HepG2 (cell line): ENCODE results near the gene RRP36. TPM values are rescaled to one million over a fixed set of nuclear protein-coding genes. Genes with fewer than 3 reads are reported as not detected.
A peak's percentile ranks its signal among the peaks of the same experiment; 100 is the strongest.

ENCODE experiments used
- CBX2 ChIP-seq, 2 experiments: fragments of 200-600 bp in 1 of 2; sonication (generic); formaldehyde crosslinking in 1 of 2; IDR thresholded peaks; 2 replicates each; pipeline versions ENCODE4 v1.7.0 to v1.8.1; 2018 to 2022; ENCODE audit warnings: low read depth in 2 of 2, low read length in 1 of 2, mild to moderate bottlenecking in 1 of 2, missing genetic modification reagents in 1 of 2
- CHD4 ChIP-seq: fragments of 200-600 bp; sonication (generic); IDR thresholded peaks from 2 replicates; pipeline ENCODE4 v1.7.0; 2017; ENCODE audit warnings: mild to moderate bottlenecking, low read length, borderline replicate concordance
- CREB1 ChIP-seq, 2 experiments: fragments of 450-650 bp in 1 of 2; IDR thresholded peaks; 2 replicates each; pipeline ENCODE4 v1.6.1; 2016 to 2017; ENCODE audit warnings: control low read depth in 1 of 2, mild to moderate bottlenecking in 1 of 2, missing compliant biosample characterization in 1 of 2, missing genetic modification characterization in 1 of 2
- MIER3 ChIP-seq: IDR thresholded peaks from 2 replicates; pipeline ENCODE4 v1.6.1; 2016; ENCODE audit warnings: missing compliant biosample characterization, borderline replicate concordance
- POGZ ChIP-seq: sonication (generic); formaldehyde crosslinking; IDR thresholded peaks from 2 replicates; pipeline ENCODE4 v1.4.0; 2020; ENCODE audit warnings: mild to moderate bottlenecking, missing genetic modification reagents
- PPARG ChIP-seq: conservative IDR thresholded peaks from 2 replicates; pipeline ENCODE4 v1.6.1; 2016; ENCODE audit warnings: missing biosample characterization, missing genetic modification reagents
- RAD51 ChIP-seq: fragments of 450-650 bp; IDR thresholded peaks from 2 replicates; pipeline ENCODE4 v1.6.1; 2016; ENCODE audit warnings: borderline replicate concordance
- SMYD3 ChIP-seq: sonication (generic); formaldehyde crosslinking; IDR thresholded peaks from 2 replicates; pipeline ENCODE4 v1.8.1; 2023; ENCODE audit warnings: mild to moderate bottlenecking, missing genetic modification reagents
- ZBTB7B ChIP-seq: sonication (generic); formaldehyde crosslinking; IDR thresholded peaks from 2 replicates; pipeline ENCODE4 v1.4.0; 2020; ENCODE audit warnings: missing genetic modification reagents
- ZFP1 ChIP-seq: IDR thresholded peaks from 2 replicates; pipeline ENCODE4 v1.6.1; 2016
- ZMYM2 ChIP-seq: sonication (generic); formaldehyde crosslinking; IDR thresholded peaks from 2 replicates; pipeline ENCODE4 v1.8.0; 2022; ENCODE audit warnings: mild to moderate bottlenecking, missing genetic modification reagents
- ZNF562 ChIP-seq: sonication (generic); formaldehyde crosslinking; IDR thresholded peaks from 2 replicates; pipeline ENCODE4 v1.8.0; 2022; ENCODE audit warnings: missing genetic modification reagents, borderline replicate concordance
- ZNF713 ChIP-seq: sonication (generic); formaldehyde crosslinking; IDR thresholded peaks from 2 replicates; pipeline ENCODE4 v1.4.0; 2020; ENCODE audit warnings: mild to moderate bottlenecking, missing genetic modification reagents
- polyA plus RNA-seq, 8 experiments: library from polyadenylated mRNA; depleted of rRNA in 3 of 8; stranded (reverse) in 7 of 8; unstranded in 1 of 8; fragments of >200 nt; fragmentation: Illumina TruSeq in 4 of 8; extraction: Trizol in 4 of 8; gene quantifications; 2 replicates each; pipeline versions ENCODE4 v1.2.1 to v1.2.3, GENCODE V29; 2011 to 2016; ENCODE audit warnings: low read depth in 4 of 8, missing spikeins in 1 of 8, mixed read lengths in 1 of 8; ENCODE audit not compliant: insufficient read depth in 1 of 8
- total RNA-seq, 5 experiments: library from RNA; depleted of rRNA; stranded (reverse); fragments of >200 nt; fragmentation: Illumina TruSeq; extraction: Trizol; gene quantifications; 2 replicates each; pipeline ENCODE4 v1.2.3, GENCODE V29; 2016; ENCODE audit warnings: low read depth in 1 of 5
- TF ChIP-seq, protein P1 (sequence below), 2 experiments: sonication (generic) in 1 of 2; formaldehyde crosslinking in 1 of 2; IDR thresholded peaks; 2 replicates each; pipeline versions ENCODE4 v1.4.0 to v1.6.1; 2016 to 2020; ENCODE audit warnings: borderline replicate concordance in 1 of 2, low read depth in 1 of 2, mild to moderate bottlenecking in 1 of 2, missing genetic modification reagents in 1 of 2
- TF ChIP-seq, protein P2 (sequence below), 2 experiments: sonication (generic) in 1 of 2; formaldehyde crosslinking in 1 of 2; IDR thresholded peaks; 2 replicates each; pipeline versions ENCODE4 v1.6.1 to v1.9.0; 2014 to 2022; ENCODE audit warnings: antibody characterized with exemption in 1 of 2, borderline replicate concordance in 1 of 2, inconsistent platforms in 1 of 2, low read depth in 1 of 2, missing genetic modification reagents in 1 of 2

Gene RRP36
- total and polyA plus RNA-seq, 2 of the 13 experiments (the other 11 are each of a cell fraction or from before 2014, with no cell fraction given), result 29.5 to 144 TPM

DNA sequence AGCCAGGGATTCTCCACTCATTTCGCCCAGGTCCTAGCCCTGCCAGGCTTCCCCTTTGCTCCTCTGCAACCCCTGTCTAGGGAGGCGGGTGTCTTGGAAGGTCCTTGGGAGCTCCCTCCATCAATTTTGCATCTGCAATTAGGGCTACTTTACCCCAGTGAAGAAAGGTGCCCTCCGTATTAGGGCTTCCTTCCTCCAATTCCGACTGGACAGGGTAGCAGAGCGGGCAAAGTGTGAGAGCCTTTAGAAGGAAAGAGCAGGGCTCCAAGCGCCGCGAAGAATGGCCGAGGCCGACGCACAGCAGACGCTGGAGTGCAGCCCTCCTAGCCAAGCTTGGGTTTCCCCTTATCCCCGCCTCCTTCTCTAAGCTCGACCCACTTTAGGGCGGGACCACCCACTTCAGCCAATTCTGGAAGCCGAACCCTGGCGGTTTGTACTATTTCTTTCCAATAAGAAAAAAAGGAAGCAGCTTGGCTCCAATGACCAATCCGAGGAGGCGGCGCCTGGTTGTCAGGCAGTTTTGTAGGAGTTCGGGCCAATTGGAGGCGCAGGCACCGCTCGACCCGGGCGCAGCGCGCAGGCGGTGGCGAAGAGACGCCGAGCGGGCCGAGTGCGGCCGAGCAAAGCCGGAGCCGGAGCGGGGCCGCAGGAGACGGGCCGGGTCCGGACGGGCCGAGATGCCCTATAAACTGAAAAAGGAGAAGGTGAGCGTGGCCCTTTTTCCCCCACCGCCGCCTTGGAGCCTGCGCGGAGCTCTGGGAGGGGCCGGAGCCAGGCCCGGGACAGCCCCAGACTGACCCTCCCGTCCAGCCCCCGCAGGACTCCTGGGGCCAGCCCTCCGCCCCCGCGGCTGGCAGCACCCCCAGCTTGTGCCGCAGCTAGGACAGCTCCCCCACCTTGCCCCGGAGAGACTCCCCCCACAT, 37.2 kb upstream of the RRP36 start, which contains the start of gene PPP2R5D (continued):
- TF ChIP-seq, protein P1, sequence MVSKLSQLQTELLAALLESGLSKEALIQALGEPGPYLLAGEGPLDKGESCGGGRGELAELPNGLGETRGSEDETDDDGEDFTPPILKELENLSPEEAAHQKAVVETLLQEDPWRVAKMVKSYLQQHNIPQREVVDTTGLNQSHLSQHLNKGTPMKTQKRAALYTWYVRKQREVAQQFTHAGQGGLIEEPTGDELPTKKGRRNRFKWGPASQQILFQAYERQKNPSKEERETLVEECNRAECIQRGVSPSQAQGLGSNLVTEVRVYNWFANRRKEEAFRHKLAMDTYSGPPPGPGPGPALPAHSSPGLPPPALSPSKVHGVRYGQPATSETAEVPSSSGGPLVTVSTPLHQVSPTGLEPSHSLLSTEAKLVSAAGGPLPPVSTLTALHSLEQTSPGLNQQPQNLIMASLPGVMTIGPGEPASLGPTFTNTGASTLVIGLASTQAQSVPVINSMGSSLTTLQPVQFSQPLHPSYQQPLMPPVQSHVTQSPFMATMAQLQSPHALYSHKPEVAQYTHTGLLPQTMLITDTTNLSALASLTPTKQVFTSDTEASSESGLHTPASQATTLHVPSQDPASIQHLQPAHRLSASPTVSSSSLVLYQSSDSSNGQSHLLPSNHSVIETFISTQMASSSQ (IDR thresholded peaks at IDR 0.05; ENCODE audit: low read depth), result no peak
- TF ChIP-seq, protein P1 (CRISPR knock-in tag; IDR thresholded peaks at IDR 0.05; ENCODE audit: borderline replicate concordance), result no peak; the same call in 1 of the 2 replicates
- no peak for TF ChIP-seq RAD51
- TF ChIP-seq SMYD3 (CRISPR knock-in tag), result peak; percentile 66; the same call in 1 of the 2 replicates
- TF ChIP-seq CREB1 (IDR thresholded peaks at IDR 0.05), result peak; percentile 83
- peak; percentile 83 for TF ChIP-seq CREB1 (CRISPR knock-in tag; IDR thresholded peaks at IDR 0.05)
- no peak for TF ChIP-seq ZMYM2 (CRISPR knock-in tag)
- TF ChIP-seq ZNF713 (CRISPR knock-in tag), result no peak
- no peak for TF ChIP-seq ZNF562 (CRISPR knock-in tag)
- peak; percentile 18; the same call in 1 of the 2 replicates for TF ChIP-seq ZBTB7B
- TF ChIP-seq CBX2 (IDR thresholded peaks at IDR 0.05; ENCODE audit: low read depth, low read length), result no peak
- 0 out of 2 replicates have a peak, but pooled peaks have one; percentile 34 for TF ChIP-seq CBX2 (CRISPR knock-in tag; IDR thresholded peaks at IDR 0.05; ENCODE audit: low read depth)
- no peak for TF ChIP-seq CHD4
- TF ChIP-seq MIER3 (CRISPR knock-in tag), result peak; percentile 70
- TF ChIP-seq, protein P2, sequence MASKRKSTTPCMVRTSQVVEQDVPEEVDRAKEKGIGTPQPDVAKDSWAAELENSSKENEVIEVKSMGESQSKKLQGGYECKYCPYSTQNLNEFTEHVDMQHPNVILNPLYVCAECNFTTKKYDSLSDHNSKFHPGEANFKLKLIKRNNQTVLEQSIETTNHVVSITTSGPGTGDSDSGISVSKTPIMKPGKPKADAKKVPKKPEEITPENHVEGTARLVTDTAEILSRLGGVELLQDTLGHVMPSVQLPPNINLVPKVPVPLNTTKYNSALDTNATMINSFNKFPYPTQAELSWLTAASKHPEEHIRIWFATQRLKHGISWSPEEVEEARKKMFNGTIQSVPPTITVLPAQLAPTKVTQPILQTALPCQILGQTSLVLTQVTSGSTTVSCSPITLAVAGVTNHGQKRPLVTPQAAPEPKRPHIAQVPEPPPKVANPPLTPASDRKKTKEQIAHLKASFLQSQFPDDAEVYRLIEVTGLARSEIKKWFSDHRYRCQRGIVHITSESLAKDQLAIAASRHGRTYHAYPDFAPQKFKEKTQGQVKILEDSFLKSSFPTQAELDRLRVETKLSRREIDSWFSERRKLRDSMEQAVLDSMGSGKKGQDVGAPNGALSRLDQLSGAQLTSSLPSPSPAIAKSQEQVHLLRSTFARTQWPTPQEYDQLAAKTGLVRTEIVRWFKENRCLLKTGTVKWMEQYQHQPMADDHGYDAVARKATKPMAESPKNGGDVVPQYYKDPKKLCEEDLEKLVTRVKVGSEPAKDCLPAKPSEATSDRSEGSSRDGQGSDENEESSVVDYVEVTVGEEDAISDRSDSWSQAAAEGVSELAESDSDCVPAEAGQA (IDR thresholded peaks at IDR 0.05; ENCODE audit: low read depth), result no peak
- TF ChIP-seq, protein P2 (CRISPR knock-in tag; IDR thresholded peaks at IDR 0.05; ENCODE audit: borderline replicate concordance), result 0 out of 2 replicates have a peak, but pooled peaks have one; percentile 49
- TF ChIP-seq PPARG (CRISPR knock-in tag), result peak; percentile 33; the same call in 1 of the 2 replicates
- no peak; the same call in 1 of the 2 replicates for TF ChIP-seq ZFP1 (CRISPR knock-in tag)
- peak; percentile 58 for TF ChIP-seq POGZ (CRISPR knock-in tag)
